GM13976 (cell line): Measurements from ENCODE around the gene PARP12.

Experiments
- DNase-seq: peaks from one replicate; pipeline ENCODE4 v3.0.0; 2012; ENCODE audit warnings: low spot score
- CTCF ChIP-seq: IDR thresholded peaks from 2 replicates; pipeline ENCODE4 v1.5.1; 2012; ENCODE audit warnings: borderline replicate concordance, mild to moderate bottlenecking; ENCODE audit not compliant: insufficient read depth; ENCODE audit errors: extremely low read depth, missing control alignments, control extremely low read depth
- in situ Hi-C: fragments of 300-500 bp; cut with MboI; formaldehyde crosslinking; loops from one replicate; pipeline ENCODE4 v1.12.0; 2022; ENCODE audit warnings: low sequenced_read_pairs, mixed read lengths, inconsistent platforms; ENCODE audit not compliant: unreplicated experiment

Gene PARP12

GRCh38 chr7:139999516-139999915 lies 63.2 kb downstream of the PARP12 start:
- in situ Hi-C loops, result no loop called here
- no peak for DNase-seq
- no peak for TF ChIP-seq CTCF

- DNase-seq, result no peak
- in situ Hi-C loops, result no loop called here
- TF ChIP-seq CTCF, result no peak
These were observed 64.2 kb downstream of the PARP12 start for GRCh38 chr7:139998572-139998971.

GRCh38 chr7:139995017-139995915 lies 67.5 kb downstream of the PARP12 start:
- no peak for DNase-seq
- in situ Hi-C loops, result no loop called here
- no peak for TF ChIP-seq CTCF

GRCh38 chr7:139994356-139994755 lies 68.4 kb downstream of the PARP12 start:
- TF ChIP-seq CTCF, result no peak
- in situ Hi-C loops, result no loop called here
- no peak for DNase-seq

- in situ Hi-C loops, result no loop called here
These were observed 69.2 kb downstream of the PARP12 start for GRCh38 chr7:139993592-139993991.

GRCh38 chr7:139993169-139993568 lies 69.6 kb downstream of the PARP12 start:
- in situ Hi-C loops, result no loop called here
- no peak for TF ChIP-seq CTCF
- DNase-seq, result no peak

More at GRCh38 chr7:139993592-139993991, 69.2 kb downstream of the PARP12 start:
- no peak for TF ChIP-seq CTCF
- DNase-seq, result no peak
